ENCODE results near the gene STX1A.
A peak's percentile ranks its signal among the peaks of the same experiment; 100 is the strongest.
"Not testable (repeated sequence)": the region's sequence is repeated elsewhere in the genome, so short reads cannot be mapped to it uniquely, and the experiment has no call there.

The STX1A gene

DNA sequence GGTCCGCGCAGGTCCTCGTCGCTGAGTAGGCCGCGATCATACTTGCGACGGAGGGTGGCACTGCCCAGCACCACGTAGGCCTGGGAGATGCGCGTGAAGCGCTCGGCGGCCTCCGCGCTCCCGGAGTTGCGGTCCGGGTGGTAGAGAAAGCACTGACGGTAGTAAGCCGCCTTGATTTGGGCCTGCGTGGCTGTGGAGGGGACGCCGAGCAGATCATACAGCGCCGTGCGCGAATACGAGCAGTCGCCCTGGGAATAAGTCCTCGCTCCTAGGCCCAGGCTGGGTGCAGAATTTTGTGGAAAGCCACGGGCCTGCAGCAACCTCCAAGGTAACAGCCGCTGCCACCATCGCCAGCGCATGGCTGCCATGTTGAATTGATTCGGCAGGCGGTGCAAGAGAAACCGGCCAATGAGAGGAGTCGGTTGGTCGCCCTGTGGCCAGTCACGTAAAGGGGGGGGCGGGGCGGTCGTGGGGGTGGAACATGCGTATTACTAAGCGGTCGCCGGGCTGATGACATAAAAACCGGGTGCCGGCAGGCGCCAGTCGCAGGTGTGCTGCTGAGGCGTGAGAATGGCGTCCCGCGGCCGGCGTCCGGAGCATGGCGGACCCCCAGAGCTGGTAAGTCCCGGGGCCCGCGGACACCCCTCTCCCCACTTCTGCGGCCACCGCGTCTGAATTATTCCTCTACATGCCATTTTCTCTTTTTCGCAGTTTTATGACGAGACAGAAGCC is 36.2 kb downstream of the STX1A start, which contains the start of the genes BUD23 and DNAJC30:
TSS of gene BUD23 (plus strand) at position 542 of the 732 bp plus-strand sequence. CDS start at position 571, 29 bp downstream.
TSS of gene DNAJC30 (minus strand) at position 398 of the 732 bp plus-strand sequence. CDS start at position 368, 30 bp downstream.
- peak; percentile 92 to 94 for DNase-seq (ENCODE audit: low read depth in 2 of 2)

DNA sequence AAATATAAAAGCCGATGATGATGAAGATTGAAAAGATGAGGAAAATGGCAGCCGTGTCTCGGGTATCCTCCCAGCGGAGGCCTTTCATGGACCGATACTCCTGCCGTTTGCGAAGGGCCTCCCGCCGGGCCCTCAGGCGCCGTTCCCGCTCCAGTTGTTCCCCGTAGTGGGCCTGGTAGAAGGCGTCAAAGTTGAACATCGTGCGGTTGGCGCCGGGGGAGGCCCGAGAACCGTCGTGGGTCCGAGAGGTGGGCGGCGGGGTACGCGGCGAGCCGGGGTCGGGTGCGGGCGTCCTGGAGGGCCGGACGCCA is 36.8 kb downstream of the STX1A start:
- DNase-seq (ENCODE audit: low read depth in 2 of 2), result no peak

DNA sequence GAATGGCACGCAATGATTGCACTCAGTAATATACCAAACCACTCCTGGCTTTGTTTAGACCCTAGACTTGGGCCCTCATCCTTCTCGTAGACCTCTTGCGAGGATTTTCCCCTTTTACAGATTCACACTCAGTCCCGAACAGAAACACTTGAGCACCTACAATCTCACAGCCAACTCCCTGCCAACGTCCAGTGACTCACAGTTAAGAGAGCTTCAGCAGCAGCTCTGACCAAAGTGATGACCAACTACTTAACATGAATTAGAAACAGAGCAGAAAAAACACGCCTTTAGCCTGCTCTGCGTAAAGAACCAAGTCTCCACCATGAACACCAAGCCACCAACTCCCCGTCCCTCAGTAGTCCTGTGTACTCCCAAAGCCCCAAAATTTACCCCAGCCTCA is 38.4 kb downstream of the STX1A start:
- DNase-seq (ENCODE audit: low read depth in 2 of 2), result no peak

DNA sequence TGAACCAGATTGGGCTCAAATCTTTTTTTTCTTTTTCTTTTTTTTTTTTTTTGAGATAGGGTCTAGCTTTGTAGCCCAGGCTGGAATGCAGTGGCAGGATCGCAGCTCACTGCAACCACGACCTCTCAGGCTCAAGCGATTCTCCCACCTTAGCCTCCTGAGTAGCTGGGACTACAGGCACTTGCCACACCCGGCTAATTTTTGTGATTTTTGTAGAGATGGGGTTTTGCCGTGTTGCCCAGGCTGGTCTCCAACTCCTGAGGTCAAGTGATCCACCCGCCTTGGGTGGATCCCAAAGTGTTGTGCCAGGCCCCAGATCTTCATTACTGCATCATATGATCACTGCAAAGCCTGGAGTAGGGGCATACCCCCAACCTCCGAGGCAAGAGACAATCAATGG is 39.0 kb downstream of the STX1A start:
- no peak for DNase-seq (ENCODE audit: low read depth in 2 of 2)

DNA sequence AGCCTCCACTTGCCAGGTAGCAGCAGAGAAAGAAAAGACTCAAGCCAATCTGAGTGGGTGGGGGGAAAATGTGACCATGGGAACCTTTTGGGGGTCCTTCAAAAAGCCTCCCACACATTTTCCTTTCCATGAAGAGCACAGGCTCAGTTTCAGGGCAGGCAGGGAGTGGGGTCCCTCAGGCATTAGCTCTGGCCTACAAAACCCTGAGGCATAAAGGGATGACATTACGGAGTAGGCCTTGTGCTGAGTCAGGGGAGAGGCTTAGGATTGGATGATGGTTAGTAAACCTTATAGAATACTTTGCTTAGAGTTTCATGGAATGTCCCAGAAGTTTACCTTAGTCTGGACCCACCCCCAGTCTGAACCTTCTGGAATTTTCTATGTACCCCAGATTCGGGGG is 39.8 kb downstream of the STX1A start:
- no peak for DNase-seq (ENCODE audit: low read depth in 2 of 2)

DNA sequence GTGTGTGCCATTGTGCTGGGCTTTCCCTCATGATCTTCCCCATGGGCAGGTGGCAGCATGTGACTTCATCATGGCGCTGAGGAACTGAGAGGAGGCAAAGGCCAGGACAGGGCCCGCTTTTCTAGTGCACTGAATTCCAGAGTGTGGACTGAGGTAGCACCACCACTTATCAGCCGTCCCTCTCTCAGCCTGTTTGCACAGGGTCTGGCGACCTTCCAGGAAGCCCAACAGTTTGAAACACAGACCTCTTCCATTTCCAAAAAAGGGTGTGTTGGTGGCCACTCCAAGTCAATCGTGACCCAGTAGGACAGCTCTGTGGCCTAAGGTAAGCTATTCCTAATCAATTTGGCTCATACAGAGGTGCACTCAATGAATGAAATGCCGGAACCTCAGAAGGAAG is 40.6 kb downstream of the STX1A start:
- DNase-seq (ENCODE audit: low read depth in 2 of 2), result no peak

DNA sequence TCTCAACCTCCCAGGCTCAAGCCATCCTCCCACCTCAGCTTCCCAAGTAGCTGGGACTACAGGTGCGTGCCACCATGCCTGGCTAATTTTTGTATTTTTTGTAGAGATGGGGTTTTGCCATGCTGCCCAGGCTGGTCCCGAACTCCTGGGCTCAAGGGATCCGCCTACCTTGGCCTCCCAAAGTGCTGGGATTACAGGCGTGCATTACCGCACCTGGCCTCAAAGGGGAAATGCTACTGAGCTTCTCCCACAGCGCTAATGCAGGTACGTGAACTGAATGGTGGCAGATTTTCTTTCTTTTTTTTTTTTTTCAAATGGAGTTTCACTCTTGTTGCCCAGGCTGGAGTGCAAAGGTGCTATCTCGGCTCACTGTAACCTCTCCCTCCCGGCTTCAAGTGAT is 43.4 kb downstream of the STX1A start:
- not testable (repeated sequence) for DNase-seq (ENCODE audit: low read depth in 2 of 2)

DNA sequence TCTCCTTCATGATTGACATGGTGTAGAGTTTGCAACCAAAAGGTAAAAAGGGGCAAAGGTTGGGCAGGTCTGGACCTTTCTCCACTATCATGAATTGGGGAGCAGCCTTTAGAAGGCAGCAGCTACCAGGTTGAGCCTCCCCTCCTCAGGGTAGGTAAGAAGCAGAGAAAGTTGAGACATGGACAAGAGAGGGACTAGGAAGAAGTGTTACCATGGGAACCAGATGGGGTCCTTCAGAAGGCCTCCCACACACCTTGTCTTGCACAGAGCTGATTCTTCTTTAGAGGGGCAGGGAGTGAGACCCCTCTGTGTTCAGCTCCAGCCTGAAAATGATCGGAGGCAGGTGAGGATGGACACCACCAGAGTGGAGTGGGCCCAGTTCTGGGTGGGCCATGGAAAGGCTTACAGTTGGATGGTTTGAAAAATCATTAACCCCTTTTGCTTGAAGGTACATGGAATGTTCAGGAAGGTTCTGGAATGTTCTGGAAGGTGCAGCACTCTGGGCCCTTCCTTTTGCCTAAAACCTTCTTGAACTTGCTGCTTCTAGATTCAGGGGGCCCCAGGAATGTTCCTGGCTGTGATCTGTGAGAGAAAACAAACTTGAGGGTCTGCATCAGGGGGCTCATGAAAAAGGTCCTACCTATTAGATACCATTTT is 44.9 kb downstream of the STX1A start:
- no peak for DNase-seq (ENCODE audit: low read depth in 2 of 2)

DNA sequence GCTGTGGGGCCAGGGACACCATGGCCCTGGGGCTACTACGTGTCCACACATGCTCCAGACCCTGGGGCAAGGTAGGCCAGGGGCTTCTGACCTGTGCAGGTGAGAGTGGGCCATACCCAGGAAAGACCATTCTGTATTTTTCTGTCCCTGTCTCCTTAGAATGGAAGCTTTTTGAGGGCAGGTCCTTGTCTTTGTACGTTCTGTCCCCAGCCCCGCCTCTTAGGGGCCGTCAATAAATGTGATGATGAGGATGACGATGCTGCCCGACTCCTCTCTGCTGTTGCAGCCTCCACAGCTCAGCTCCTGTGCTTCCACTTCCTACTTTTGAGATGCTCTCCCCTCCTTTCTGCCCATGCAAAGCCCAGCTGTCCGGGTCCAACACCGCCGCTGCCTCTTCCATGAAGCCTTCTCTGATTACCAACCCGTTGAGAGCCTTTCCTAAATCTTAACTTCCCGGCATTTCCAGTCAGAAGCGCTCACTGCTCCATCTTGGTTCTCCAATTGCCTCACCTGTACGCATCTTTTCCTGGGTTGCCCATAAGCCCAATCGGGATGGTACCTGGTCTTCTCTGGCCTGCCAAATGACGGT is 47.5 kb downstream of the STX1A start:
- no peak for DNase-seq (ENCODE audit: low read depth in 2 of 2)

DNA sequence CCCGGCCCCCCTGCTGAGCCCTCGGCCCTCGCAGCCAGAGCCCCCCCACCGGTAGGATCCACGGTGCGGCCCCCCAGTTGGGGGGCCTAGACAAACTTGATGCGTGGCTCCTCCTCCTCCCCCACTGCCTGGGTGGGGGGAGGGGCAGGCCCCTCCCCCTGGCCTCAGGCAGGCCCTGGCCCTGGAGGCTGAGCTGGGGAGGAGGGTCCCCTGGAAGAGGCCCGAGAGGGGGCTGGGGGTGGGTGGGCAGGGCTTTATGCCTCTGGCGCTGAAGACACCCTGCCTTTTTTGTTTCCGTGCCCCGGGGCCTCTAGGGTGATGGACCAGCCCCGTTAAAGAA is 48.2 kb downstream of the STX1A start:
- no peak for DNase-seq (ENCODE audit: low read depth in 2 of 2)

DNA sequence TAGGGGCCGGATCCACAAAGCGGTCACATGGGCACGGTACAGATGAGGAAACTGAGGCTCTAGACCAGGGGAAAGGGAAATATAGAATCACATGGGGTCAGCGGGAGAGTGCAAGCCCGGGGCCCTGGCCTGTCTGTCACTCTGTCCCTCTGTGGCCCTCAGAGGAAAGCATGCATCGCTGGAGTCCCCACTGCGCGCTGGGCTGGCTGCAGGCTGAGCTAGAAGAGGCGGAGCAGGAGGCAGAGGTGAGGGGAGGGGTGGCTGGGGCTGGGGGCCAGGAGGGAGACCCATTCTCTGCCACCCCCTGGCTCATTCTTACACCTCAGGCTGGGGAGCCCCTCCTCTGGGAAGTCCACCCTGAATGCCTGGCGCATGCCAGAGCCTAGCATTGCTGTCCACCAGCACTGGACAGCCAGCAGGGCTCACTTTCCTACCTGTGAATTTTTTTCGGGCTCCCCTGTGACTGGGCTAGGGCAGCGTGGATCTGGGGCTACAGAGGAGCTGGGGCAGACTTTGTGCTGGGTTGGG is 49.5 kb downstream of the STX1A start:
- DNase-seq (ENCODE audit: low read depth in 2 of 2), result no peak

DNA sequence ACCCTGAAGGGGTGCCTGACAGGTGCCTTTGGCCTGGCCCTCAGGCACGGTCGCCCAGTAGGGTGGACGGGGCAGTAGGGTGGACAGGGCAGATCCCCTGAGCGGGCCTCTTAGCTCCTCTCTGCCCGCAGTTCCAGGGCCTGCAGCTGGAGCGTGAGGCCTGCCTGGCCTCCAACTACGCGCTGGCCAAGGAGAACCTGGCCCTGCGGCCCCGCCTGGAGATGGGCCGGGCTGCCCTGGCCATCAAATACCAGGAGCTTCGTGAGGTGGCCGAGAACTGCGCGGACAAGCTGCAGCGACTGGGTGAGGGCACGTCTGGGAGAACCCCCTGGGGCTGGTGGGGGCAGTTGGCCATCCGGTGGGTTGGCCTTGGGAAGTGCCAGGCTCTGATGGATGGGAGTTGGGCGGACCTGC is 50.2 kb downstream of the STX1A start:
- DNase-seq (ENCODE audit: low read depth in 2 of 2), result no peak

DNA sequence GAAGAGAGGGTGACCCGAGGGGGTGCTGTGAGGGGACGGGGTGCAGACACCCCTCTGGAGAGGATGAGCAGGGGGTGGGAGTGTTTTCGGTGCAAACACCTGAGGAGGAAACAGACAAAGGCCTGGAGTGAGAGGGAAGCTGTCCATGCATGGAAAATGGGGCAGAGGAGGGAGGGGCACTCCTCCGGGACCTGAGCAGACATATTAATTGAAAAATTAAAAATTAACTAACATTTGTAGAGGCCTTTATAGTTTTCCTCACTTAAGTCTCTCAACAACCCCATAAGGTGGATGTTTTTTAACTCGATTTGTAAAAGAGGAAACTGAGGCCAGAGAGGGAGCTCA is 50.6 kb downstream of the STX1A start:
- no peak for DNase-seq (ENCODE audit: low read depth in 2 of 2)

DNA sequence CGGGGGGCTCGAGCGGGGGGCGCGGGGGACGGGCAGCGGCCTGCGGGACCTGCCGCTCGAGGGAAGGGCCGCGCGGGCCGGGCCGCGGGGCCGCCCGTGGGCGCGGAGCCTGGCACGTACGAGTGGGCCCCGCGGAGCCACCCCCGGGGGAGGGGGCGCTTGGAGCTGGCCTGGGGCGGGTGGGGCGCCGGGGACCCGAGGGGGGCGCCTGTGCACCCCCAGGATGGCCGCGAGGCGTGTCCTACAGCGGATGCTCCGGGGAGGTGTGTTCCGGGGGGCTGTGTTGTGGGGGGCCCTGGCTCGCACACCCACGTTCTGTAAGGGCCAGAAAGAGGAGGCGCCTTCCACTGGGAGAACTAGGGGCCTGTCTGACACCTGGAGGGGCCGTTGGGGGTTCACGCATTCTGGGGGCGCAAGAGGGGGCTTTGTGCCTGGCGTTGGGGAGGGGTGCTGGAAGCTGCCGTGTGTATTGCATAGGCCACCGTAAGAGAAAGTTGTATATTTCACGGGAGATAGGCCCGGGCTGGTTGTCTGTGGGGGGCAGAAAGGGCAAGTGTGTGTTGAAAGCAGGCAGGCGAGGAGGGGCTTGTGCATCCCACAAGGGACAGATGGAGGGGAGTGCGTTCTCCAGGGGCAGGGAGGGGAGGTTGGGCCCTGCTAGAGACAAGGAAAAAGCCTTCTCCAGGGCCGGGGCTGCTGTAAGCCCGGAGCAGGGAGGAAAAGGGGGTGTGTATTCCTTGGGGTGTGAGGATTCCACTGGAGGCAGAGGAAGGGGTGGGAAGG is 51.2 kb downstream of the STX1A start:
- no peak for DNase-seq (ENCODE audit: low read depth in 2 of 2)

DNA sequence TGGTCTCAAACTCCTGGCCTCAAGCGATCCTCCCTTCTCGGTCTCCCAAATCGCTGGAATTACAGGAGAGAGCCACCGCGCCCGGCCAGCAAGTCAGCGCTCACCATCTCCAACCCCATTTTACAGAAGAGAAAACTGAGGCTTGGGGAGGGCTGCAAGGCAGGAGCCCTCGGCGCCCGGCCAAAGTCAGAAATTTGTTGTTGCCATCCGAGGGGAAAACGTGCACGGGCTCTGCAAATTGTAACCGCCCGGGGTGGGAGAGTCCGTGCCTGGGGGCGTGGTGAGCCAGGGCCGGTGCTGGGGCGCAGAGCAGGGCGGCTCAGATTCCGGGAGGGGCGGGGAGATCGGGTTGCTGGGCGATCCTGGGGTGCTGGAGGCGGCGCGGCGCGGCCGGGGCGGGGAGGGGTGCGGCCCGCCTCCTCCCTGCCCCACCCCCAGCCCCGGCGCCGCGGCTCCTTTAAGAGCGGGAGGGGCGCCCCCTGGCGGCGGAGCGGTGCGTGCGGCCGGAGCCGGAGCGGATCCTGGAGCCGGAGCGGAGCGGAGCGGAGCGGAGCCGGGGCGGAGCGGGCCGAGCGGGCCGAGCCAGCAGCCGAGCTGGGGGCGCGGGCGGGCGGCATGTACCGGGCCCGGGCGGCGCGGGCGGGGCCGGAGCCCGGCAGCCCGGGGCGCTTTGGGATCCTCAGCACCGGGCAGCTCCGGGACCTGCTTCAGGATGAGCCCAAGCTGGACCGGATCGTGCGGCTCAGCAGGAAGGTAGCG is 51.9 kb downstream of the STX1A start, which contains the start of gene VPS37D:
TSS of gene VPS37D (plus strand) at position 488 of the 759 bp plus-strand sequence. CDS start at position 616, 128 bp downstream.
- DNase-seq (ENCODE audit: low read depth in 2 of 2), result peak; percentile 85 to 92

DNA sequence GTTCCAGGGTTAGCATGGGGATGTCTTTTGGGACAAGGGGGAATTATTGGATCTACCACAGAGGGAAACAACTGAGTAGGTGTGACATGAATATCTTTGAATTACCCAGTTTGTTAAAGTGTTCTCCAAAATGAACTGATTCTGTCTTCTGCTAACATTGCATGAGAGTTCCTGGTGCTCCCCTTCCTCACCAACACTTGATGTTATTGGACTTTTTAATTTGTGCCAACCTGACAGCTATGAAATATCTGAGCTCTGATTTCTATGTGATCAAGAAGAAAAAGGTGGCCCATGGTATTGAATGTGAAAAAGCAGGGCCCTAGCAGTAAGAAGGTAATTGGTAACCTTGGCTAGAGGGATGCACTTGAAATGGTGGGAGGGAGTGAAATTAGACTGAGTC is 56.4 kb downstream of the STX1A start:
- no peak for DNase-seq (ENCODE audit: low read depth in 2 of 2)

DNA sequence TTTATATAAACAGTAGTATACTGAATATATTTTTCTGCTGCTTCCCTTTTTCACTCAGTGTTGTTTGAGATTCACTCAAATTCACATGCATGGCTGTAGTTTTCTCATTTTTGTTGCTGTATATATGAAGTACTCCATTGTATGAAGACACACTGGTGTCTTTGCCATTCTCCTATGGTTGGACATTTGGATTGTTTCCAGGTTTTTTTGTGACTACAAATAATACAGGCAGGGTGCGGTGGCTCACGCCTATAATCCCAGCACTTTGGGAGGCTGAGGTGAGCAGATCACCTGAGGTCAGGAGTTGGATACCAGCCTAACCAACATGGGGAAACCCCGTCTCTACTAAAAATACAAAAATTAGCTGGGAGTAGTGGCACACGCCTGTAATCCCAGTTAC is 58.9 kb downstream of the STX1A start:
- not testable (repeated sequence) for DNase-seq (ENCODE audit: low read depth in 2 of 2)

DNA sequence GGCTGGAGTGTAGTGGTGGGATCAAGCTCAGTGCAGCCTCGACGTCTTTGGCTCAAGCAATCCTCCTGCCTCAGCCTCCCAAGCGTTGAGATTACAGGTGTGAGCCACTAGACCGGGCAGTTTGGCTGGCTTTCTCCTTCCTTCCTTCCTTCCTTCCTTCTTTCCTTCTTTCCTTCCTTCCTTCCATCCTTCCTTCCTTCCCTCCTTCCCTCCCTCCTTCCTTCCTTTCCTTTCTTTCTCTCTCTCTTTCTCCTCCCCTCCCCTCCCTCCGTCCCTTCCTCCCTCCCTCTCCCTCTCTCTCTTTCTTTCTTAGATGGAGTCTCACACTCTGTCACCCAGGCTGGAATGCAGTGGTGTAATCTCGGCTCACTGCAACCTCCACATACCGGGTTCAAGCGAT is 59.5 kb downstream of the STX1A start:
- DNase-seq (ENCODE audit: low read depth in 2 of 2), result no peak

DNA sequence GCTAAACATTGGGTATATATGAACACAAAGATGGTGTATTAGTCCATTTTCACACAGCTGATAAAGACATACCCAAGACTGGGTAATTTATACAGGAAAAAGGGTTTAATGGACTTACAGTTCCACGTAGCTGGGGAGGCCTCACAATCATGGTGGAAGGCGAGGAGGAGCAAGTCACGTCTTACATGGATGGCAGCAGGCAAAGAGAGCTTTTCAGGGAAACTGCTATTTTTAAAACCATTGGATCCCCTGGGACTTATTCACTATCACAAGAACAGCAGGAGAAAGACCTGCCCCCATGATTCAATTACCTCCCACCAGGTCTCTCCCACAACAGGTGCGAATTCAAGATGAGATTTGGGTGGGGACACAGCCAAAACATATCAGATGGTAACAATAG is 64.2 kb downstream of the STX1A start:
- not testable (repeated sequence) for DNase-seq (ENCODE audit: low read depth in 2 of 2)

DNA sequence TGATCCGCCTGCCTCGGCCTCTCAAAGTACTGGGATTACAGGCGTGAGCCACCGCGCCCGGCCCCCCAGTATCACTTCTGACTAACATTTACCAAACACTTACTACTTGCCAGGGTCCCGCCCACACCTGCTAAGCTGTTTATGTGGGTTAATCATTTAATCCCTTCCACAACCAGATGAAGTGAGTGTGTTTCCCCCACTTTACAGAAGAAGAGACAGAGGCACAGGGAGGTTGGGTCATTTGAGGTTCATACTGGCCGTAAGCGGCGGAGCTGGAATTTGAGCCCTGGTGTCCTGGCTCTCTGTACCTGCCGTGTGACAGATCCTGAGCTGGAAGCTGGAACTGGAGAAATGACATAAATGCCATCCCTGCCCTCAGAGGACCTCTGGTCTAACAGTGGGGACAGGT is 66.9 kb downstream of the STX1A start:
- DNase-seq (ENCODE audit: low read depth in 2 of 2), result no peak

DNA sequence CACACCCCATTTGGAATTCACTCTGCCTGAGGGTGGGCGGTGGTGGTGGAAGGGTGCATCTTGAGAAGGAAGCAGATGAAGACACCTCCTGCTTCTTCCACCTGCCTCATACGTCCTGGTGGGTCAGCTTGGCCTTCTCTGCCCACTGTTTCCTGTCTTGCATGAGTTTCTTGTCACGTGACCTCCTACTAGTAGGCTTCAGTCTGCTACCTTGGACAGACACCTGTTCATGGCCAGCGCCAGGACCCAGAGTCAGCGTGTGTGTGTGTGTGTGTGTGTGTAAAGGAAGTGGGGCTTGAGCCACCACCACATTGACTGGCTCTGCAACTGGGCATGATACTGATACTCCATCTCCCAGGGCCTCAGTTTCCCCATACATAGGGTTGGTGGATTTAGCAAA is 68.9 kb downstream of the STX1A start:
- DNase-seq (ENCODE audit: low read depth in 2 of 2), result no peak
